ENCODE measurements around the gene WDSUB1.

- TF ChIP-seq TAF1 (IDR thresholded peaks at IDR 0.05; ENCODE audit: low read depth, low read length) (no peak), POLR2A (IDR thresholded peaks at IDR 0.05; ENCODE audit: low read depth, low read length) (no peak), POLR2AphosphoS5 (IDR thresholded peaks at IDR 0.05; ENCODE audit: low read depth, low read length) (no peak)
Observed at GRCh38 chr2:159192371-159192918, 94.1 kb downstream of the WDSUB1 start.
